ENCODE measurements around the gene KCNMA1. TPM values are rescaled to one million over a fixed set of nuclear protein-coding genes. Genes with fewer than 3 reads are reported as not detected.

KCNMA1 gene
- total RNA-seq, 4 donors from 2014 or later: 66.8 to 96.5 (median 78.9) TPM

DNA sequence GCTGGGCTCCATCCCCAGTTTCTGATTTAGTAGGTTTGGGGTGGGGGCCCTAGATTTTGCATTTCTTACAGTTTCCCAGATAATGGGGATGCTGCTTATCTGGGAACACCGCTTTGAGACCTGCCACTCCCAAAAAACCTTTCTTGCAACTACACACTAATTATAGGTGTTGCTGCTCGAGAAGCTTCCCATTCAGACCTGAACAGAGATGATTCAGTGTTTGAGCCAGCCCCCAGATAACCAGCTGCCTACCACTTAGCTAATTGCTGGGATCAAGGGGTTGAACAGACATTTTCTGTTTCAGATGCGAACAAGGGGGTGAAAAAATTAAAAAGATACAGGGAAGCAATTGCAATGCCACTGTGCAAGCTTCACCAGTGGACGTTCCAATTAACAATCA is 448.5 kb downstream of the KCNMA1 start:
- ATAC-seq: no peak
- no peak overlapping the region for H3K27ac ChIP-seq

DNA sequence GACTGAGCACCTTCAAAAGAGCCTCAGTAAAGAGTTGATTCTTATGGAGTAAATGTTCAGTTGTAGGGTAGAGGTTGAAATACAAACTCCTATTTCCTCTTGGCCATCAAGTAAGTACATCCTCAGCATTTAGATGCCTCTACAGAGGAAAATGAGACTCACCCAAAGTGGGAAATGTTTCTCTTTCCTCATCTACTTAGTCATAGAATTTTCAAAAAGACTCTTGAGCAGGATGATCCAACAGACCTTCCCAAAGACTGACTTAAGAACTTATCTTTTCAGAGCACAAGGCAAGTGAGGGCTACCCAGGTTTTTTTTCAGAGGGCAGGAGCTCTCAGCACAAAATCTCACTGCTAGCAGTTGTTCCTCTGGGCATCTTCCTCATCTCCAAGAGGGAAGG is 449.1 kb downstream of the KCNMA1 start:
- Histone ChIP-seq H3K4me1 (peaks cover 3 to 5% of the 10 kb centered on the region in 2 donors), H3K36me3 (no peaks in the 10 kb centered on the region), H3K27ac (no peak overlapping the region), H3K9me3 (no peaks in the 10 kb centered on the region), H3K4me3 (no peak overlapping the region), H3K27me3 (no peaks in the 10 kb centered on the region)
- intact Hi-C loops (cut with DNase I; ENCODE audit: low total_unique reads): no loop called here
- TF ChIP-seq POLR2A (IDR thresholded peaks at IDR 0.05): no peak
- TF ChIP-seq, protein P1, sequence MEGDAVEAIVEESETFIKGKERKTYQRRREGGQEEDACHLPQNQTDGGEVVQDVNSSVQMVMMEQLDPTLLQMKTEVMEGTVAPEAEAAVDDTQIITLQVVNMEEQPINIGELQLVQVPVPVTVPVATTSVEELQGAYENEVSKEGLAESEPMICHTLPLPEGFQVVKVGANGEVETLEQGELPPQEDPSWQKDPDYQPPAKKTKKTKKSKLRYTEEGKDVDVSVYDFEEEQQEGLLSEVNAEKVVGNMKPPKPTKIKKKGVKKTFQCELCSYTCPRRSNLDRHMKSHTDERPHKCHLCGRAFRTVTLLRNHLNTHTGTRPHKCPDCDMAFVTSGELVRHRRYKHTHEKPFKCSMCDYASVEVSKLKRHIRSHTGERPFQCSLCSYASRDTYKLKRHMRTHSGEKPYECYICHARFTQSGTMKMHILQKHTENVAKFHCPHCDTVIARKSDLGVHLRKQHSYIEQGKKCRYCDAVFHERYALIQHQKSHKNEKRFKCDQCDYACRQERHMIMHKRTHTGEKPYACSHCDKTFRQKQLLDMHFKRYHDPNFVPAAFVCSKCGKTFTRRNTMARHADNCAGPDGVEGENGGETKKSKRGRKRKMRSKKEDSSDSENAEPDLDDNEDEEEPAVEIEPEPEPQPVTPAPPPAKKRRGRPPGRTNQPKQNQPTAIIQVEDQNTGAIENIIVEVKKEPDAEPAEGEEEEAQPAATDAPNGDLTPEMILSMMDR (IDR thresholded peaks at IDR 0.05 in 4 of 5, conservative IDR thresholded peaks at IDR 0.05 in 1 of 5): no peak
- in situ Hi-C loops (cut with MboI; ENCODE audit: low sequenced_read_pairs in 4 of 4): no loop called here
- DNase-seq: no peak
- ATAC-seq: no peak

More for the DNA sequence above, 448.5 kb downstream of the KCNMA1 start:
- intact Hi-C loops (cut with DNase I; ENCODE audit: low total_unique reads): no loop called here
- H3K4me3 ChIP-seq: no peak overlapping the region
- H3K9me3 ChIP-seq: no peaks in the 10 kb centered on the region
- in situ Hi-C loops (cut with MboI; ENCODE audit: low sequenced_read_pairs in 4 of 4): no loop called here
- H3K27me3 ChIP-seq: no peaks in the 10 kb centered on the region
- DNase-seq: no peak
- H3K36me3 ChIP-seq: no peaks in the 10 kb centered on the region
- TF ChIP-seq POLR2A (IDR thresholded peaks at IDR 0.05): no peak
- TF ChIP-seq, protein P1 (IDR thresholded peaks at IDR 0.05 in 4 of 5, conservative IDR thresholded peaks at IDR 0.05 in 1 of 5): no peak
- peaks cover 0 to 3% of the 10 kb centered on the region in 2 donors for H3K4me1 ChIP-seq

DNA sequence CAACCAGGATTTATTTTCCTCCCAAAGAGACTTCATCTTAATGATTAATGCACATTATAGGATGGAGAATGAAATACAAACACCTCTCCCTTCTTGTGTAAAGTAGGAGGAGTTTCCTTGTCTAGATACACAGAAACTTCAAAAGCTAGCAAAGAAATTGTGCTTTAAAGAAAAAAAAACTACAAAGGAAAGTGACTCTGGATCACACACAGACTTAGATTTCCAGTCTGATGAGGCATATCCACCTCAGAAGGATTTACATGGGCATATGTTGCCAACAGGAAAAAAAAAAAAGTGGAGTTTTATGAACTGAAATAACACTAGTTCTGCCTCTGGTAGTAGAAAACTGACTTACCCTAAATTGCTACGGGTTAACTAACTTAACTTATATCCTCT is 449.6 kb downstream of the KCNMA1 start:
- H3K4me3 ChIP-seq: no peak overlapping the region

DNA sequence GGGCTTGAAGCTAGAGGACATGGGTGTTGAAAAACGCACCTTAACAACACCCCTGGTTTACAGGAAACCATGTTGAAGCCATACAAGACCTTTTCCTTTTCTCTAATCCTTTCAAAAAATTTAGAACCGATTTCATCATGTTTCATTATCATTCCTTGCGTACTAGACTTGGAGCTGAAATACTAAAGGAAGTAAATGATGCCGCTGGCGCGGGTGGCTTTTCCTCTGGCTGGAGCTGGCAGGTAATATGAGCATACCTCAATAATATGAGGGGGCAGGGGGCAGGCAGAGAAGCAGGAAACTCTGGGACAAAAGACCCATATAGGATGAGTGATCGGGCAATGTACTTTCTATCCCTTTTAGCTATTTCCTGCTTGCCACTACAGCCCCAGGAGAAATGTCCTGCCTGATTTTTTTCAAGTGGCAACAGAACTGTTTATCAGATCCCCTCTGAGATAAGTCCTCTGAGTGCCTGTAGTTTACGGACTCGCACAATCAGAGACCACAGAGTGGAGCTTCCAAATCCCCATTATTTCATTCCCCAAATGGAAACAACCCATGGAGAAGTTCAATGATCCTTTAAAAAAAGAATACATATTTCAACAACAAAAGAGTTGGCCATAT is 450.1 kb downstream of the KCNMA1 start:
- DNase-seq (no peak), ATAC-seq (no peak)
- H3K27ac ChIP-seq: no peak overlapping the region
- TF ChIP-seq, protein P1 (IDR thresholded peaks at IDR 0.05 in 4 of 5, conservative IDR thresholded peaks at IDR 0.05 in 1 of 5): no peak
- TF ChIP-seq POLR2A (IDR thresholded peaks at IDR 0.05): no peak
- no peaks in the 10 kb centered on the region for H3K27me3 ChIP-seq
- peaks cover 13 to 15% of the 10 kb centered on the region in 2 donors for H3K4me1 ChIP-seq
- H3K4me3 ChIP-seq: no peak overlapping the region
- H3K9me3 ChIP-seq: no peaks in the 10 kb centered on the region
- no peaks in the 10 kb centered on the region for H3K36me3 ChIP-seq
- in situ Hi-C loops (cut with MboI; ENCODE audit: low sequenced_read_pairs in 4 of 4): no loop called here
- intact Hi-C loops (cut with DNase I; ENCODE audit: low total_unique reads): no loop called here

More for the DNA sequence above, 449.6 kb downstream of the KCNMA1 start:
- no peak for ATAC-seq
- no peak for DNase-seq
- intact Hi-C loops (cut with DNase I; ENCODE audit: low total_unique reads) (no loop called here), in situ Hi-C loops (cut with MboI; ENCODE audit: low sequenced_read_pairs in 4 of 4) (no loop called here)
- no peak overlapping the region for H3K27ac ChIP-seq
- H3K4me1 ChIP-seq: peaks cover 8 to 10% of the 10 kb centered on the region in 2 donors
- TF ChIP-seq POLR2A (IDR thresholded peaks at IDR 0.05): no peak
- TF ChIP-seq, protein P1 (IDR thresholded peaks at IDR 0.05 in 4 of 5, conservative IDR thresholded peaks at IDR 0.05 in 1 of 5): no peak
- H3K36me3 ChIP-seq: no peaks in the 10 kb centered on the region
- no peaks in the 10 kb centered on the region for H3K27me3 ChIP-seq
- no peaks in the 10 kb centered on the region for H3K9me3 ChIP-seq

DNA sequence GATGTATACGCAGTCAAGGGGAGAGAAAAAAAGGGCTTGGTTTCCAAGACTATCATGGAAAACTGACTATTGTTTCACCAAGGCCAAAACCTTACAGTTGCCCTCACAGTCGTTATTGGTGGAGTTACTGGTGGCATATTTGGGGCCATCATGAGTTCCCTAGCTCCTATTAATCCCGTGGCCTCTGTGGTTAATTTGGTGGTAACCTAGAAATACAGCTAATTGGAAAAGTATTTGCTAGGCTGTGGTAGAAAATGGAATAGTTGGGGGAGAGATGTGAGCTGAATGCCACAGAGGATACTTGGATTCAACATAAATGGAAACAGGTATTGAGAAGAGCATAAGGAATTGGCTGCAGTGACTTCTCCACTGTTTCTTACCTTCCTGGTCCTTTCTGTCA is 450.7 kb downstream of the KCNMA1 start:
- Histone ChIP-seq H3K4me3 (no peak overlapping the region), H3K36me3 (no peaks in the 10 kb centered on the region), H3K27me3 (no peaks in the 10 kb centered on the region), H3K9me3 (no peaks in the 10 kb centered on the region), H3K27ac (no peak overlapping the region), H3K4me1 (peaks cover 17 to 20% of the 10 kb centered on the region in 2 donors)
- no peak for TF ChIP-seq POLR2A (IDR thresholded peaks at IDR 0.05)
- TF ChIP-seq, protein P1 (IDR thresholded peaks at IDR 0.05 in 4 of 5, conservative IDR thresholded peaks at IDR 0.05 in 1 of 5): no peak
- ATAC-seq (no peak), DNase-seq (no peak)
- intact Hi-C loops (cut with DNase I; ENCODE audit: low total_unique reads) (no loop called here), in situ Hi-C loops (cut with MboI; ENCODE audit: low sequenced_read_pairs in 4 of 4) (no loop called here)
